Smooth muscle cell (in vitro differentiated cells): ENCODE measurements around the gene JDP2. TPM values are rescaled to one million over a fixed set of nuclear protein-coding genes. Genes with fewer than 3 reads are reported as not detected.

Source experiments
- DNase-seq: peaks from one replicate; lab custom pipeline; 2025; ENCODE audit not compliant: unreplicated experiment; lab: John Stamatoyannopoulos, UW
- H2AFZ ChIP-seq: fragments of 200-600 bp; sonication (generic); 2 replicates; pipeline ENCODE4 v1.6.0; 2016; ENCODE audit warnings: antibody characterized with exemption, low read depth, mild to moderate bottlenecking
- H3F3A ChIP-seq: fragments of 200-600 bp; sonication (generic); 2 replicates; pipeline ENCODE4 v1.6.0; 2017; ENCODE audit warnings: antibody characterized with exemption, low read depth
- H3K27ac ChIP-seq: fragments of 200-600 bp; sonication (generic); 2 replicates; pipeline ENCODE4 v1.5.1; 2016; ENCODE audit warnings: low read depth, mild to moderate bottlenecking
- H3K27me3 ChIP-seq: fragments of 200-600 bp; sonication (generic); 2 replicates; pipeline ENCODE4 v1.6.1; 2016; ENCODE audit warnings: low read depth, mild to moderate bottlenecking
- H3K36me3 ChIP-seq: fragments of 200-600 bp; sonication (generic); 2 replicates; pipeline ENCODE4 v1.5.1; 2016; ENCODE audit warnings: low read depth
- H3K4me1 ChIP-seq: fragments of 200-600 bp; sonication (generic); 2 replicates; pipeline ENCODE4 v1.5.1; 2016; ENCODE audit warnings: low read depth
- H3K4me2 ChIP-seq: fragments of 200-600 bp; sonication (generic); 2 replicates; pipeline ENCODE4 v1.6.0; 2016; ENCODE audit warnings: mild to moderate bottlenecking
- H3K4me3 ChIP-seq: fragments of 200-600 bp; sonication (generic); 2 replicates; pipeline ENCODE4 v1.5.1; 2016; ENCODE audit warnings: mild to moderate bottlenecking
- H3K79me2 ChIP-seq: fragments of 200-600 bp; sonication (generic); 2 replicates; pipeline ENCODE4 v1.6.0; 2016; ENCODE audit warnings: low read depth, mild to moderate bottlenecking
- H3K9ac ChIP-seq: fragments of 200-600 bp; sonication (generic); 2 replicates; pipeline ENCODE4 v1.6.0; 2016; ENCODE audit warnings: low read depth
- H3K9me3 ChIP-seq: fragments of 200-600 bp; sonication (generic); replicated peaks from 2 replicates; pipeline ENCODE4 v1.5.1; 2016; ENCODE audit warnings: low read depth
- H4K20me1 ChIP-seq: fragments of 200-600 bp; sonication (generic); 2 replicates; pipeline ENCODE4 v1.6.0; 2016; ENCODE audit warnings: low read depth
- WGBS: methylation state at CpG from one replicate; pipeline ENCODE4 v1.1.7; 2016; ENCODE audit warnings: low lambda C conversion rate; 5-methylcytosine and 5-hydroxymethylcytosine counted together
- polyA plus RNA-seq: library from polyadenylated mRNA; unstranded; fragments of >200 nt; fragmentation: Nextera tagmentation; extraction: Ambion mirVana; gene quantifications from 2 replicates; pipeline ENCODE4 v1.2.1, GENCODE V29; 2016
- total RNA-seq: library from RNA; depleted of rRNA; stranded (reverse); fragments of >200 nt; gene quantifications from 2 replicates; pipeline ENCODE4 v1.2.3, GENCODE V29; 2014
- TF ChIP-seq, protein P1 (sequence below): fragments of 200-600 bp; sonication (generic); IDR thresholded peaks from 2 replicates; pipeline ENCODE4 v1.5.1; 2017; ENCODE audit warnings: borderline replicate concordance, mild to moderate bottlenecking, antibody characterized with exemption; ENCODE audit not compliant: insufficient read depth, poor library complexity, severe bottlenecking

Gene JDP2
- total and polyA plus RNA-seq, 2 experiments from 2014 or later, result 70.3 to 126 TPM

DNA sequence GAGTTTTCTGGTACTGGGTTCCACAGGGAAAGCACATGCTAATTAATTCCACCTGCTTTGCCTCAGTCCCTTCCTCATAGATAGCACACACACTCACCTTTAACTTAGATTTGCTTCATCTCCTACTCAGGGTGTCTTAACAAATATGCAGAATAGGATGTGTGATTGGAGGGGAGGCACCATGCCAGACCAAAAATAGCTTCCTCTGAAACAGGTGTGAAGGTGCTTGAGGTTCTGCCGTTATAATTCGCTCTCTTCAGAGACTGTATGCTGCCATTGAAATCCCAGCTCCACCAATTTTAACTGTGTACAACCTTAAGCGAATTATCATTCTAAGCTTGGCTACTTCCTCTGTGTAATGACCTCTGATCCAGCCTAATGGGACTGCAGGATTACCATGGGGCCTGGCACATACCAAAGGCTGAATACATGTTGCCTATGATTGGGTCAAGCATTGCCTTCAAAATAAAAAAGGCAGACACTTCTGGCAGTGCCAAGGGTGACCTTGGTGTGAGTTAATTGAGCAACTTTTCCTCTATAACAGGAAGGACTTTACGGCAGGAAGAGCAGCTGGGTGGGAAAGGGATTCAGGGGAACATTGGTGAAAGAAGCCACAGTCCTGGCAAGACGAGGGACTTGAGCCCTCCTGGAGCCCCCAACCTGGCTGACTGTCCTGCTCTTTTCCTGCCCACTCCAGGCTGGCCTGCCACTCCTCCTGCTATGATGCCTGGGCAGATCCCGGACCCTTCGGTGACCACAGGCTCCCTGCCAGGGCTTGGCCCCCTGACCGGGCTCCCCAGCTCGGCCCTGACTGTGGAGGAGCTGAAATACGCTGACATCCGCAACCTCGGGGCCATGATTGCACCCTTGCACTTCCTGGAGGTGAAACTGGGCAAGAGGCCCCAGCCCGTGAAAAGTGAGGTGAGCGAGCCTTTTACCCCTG is 9.7 kb downstream of the JDP2 start:
- WGBS, result 87% methylated on average over 14 of the region's 14 CpGs
- Histone ChIP-seq H3K9me3 (no peaks in the 10 kb centered on the region), H3K4me1 (no peaks in the 10 kb centered on the region)

DNA sequence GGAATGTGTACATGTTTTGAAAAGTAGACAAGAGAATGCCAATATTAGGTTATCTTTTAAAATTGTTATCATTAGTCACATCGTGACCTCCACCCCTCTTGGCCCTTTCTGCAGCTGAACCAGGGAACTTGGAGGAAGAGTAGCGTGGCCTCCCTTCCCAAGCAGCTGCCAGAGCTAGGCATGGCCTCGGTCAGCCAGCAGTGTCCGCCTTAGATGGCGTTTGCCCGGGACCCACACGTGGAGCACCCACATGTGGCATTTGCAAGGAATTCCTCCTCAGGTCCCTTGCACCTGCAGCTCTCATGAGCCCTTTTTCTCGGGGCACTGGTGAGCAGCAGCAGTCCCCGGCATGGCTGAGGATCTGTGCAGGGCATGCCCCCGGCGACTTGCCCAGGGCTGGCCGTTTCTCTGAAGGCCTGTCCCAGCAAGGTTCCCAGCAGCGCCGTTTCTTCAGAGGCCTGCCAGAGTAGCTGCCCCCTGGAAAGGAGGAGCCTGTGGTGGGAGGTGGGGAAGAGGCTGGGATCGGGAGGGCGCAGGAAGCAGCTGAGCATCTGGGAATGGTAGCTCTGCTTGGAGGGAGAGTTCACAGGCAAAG is 10.8 kb downstream of the JDP2 start:
- 90% methylated on average over 16 of the region's 16 CpGs for WGBS
- no peaks in the 10 kb centered on the region for H3K9me3 ChIP-seq
- H4K20me1 ChIP-seq, result peaks cover 86% of the 10 kb centered on the region
- H3K4me2 ChIP-seq, result no peak overlapping the region
- H3K27ac ChIP-seq, result no peak overlapping the region
- H3K27me3 ChIP-seq, result no peaks in the 10 kb centered on the region
- no peaks in the 10 kb centered on the region for H3K4me1 ChIP-seq
- no peak overlapping the region for H3K9ac ChIP-seq
- H3F3A ChIP-seq, result peaks cover 4% of the 10 kb centered on the region
- peaks cover 6% of the 10 kb centered on the region for H3K36me3 ChIP-seq
- H3K79me2 ChIP-seq, result peaks cover 89% of the 10 kb centered on the region
- no peak overlapping the region for H3K4me3 ChIP-seq
- no peak overlapping the region for H2AFZ ChIP-seq
- TF ChIP-seq, protein P1, sequence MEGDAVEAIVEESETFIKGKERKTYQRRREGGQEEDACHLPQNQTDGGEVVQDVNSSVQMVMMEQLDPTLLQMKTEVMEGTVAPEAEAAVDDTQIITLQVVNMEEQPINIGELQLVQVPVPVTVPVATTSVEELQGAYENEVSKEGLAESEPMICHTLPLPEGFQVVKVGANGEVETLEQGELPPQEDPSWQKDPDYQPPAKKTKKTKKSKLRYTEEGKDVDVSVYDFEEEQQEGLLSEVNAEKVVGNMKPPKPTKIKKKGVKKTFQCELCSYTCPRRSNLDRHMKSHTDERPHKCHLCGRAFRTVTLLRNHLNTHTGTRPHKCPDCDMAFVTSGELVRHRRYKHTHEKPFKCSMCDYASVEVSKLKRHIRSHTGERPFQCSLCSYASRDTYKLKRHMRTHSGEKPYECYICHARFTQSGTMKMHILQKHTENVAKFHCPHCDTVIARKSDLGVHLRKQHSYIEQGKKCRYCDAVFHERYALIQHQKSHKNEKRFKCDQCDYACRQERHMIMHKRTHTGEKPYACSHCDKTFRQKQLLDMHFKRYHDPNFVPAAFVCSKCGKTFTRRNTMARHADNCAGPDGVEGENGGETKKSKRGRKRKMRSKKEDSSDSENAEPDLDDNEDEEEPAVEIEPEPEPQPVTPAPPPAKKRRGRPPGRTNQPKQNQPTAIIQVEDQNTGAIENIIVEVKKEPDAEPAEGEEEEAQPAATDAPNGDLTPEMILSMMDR, result no peak
- DNase-seq, result no peak

More for the DNA sequence above, 9.7 kb downstream of the JDP2 start:
- TF ChIP-seq, protein P1, result no peak
- Histone ChIP-seq H3K4me3 (no peak overlapping the region), H3K27me3 (no peaks in the 10 kb centered on the region), H3K4me2 (no peak overlapping the region), H2AFZ (no peak overlapping the region), H3K79me2 (peaks cover 82% of the 10 kb centered on the region), H4K20me1 (peaks cover 77% of the 10 kb centered on the region), H3K9ac (no peak overlapping the region), H3K27ac (no peak overlapping the region), H3K36me3 (peaks cover 6% of the 10 kb centered on the region), H3F3A (peaks cover 8% of the 10 kb centered on the region)
- no peak for DNase-seq

DNA sequence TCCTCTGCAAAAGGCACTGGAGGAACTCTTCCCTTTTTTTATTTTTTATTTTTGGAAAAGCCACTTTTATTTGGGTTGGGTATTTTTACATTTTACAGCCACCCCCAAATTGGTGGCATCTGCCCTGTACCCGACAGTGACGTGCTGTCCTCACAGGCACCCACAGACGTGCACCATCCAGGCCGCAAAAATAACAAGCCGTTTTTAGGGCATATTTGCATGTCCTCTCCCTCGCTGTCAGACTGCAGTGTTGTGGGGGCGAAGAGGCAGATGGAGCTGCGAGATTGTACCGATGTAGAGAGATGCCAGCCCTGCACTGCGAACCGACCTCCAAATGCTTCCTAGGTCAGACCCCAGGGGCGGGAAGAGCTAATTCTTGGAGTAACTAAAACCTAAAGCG is 12.2 kb downstream of the JDP2 start:
- TF ChIP-seq, protein P1, result no peak
- DNase-seq, result no peak
- H2AFZ ChIP-seq, result no peak overlapping the region
- no peaks in the 10 kb centered on the region for H3K9me3 ChIP-seq
- no peak overlapping the region for H3K9ac ChIP-seq
- no peaks in the 10 kb centered on the region for H3K4me1 ChIP-seq
- no peak overlapping the region for H3K4me2 ChIP-seq
- H3K79me2 ChIP-seq, result peaks cover 99% of the 10 kb centered on the region
- H3K36me3 ChIP-seq, result peaks cover 6% of the 10 kb centered on the region
- no peaks in the 10 kb centered on the region for H3K27me3 ChIP-seq
- H4K20me1 ChIP-seq, result peaks cover 94% of the 10 kb centered on the region
- no peak overlapping the region for H3K27ac ChIP-seq
- H3F3A ChIP-seq, result peaks cover 3% of the 10 kb centered on the region
- 95% methylated on average over 13 of the region's 13 CpGs for WGBS
- no peak overlapping the region for H3K4me3 ChIP-seq
